ENCODE results near the gene RAB11B. TPM values are rescaled to one million over a fixed set of nuclear protein-coding genes. Genes with fewer than 3 reads are reported as not detected.

RAB11B gene
- total and polyA plus RNA-seq, 9 of the 15 experiments (the other 6 are each of a cell fraction or from before 2014, with no cell fraction given) = 0.74 to 71.0 (median 13.8) TPM

DNA sequence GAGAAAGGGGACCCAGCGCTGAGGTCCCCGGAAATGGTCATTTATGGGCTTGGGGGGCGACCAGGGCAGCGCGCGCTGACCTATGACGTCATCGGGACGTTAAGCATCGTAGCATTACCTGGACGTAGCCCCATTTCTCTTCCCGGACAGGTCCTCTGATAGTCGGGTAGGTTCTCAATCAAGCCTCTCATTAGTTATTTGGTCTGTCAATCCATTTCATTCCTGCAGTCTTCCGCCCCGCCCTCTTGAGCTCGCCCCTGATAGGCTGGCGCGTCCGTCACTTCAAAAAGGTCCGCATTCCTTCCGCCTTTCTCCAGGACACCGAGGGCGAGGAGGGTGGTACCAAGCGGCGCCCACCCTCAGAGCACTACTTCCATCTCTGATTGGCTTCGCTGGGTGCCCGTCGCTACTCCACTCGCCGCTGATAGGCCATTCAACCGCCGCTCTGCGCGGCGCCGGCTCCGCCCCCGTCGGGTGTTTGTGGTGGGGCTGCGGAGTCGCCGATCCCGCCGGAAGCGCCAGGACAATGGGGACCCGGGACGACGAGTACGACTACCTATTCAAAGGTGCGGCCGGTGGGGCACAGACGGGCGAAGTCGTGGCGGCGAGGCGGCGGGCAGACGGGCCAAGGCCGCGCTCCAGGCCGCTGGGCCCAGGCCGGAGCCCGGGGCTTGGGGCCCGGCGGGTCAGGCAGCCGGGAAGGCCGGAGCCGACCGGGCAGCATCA lies at the start of gene RAB11B (continued):
- TF ChIP-seq, protein P1, sequence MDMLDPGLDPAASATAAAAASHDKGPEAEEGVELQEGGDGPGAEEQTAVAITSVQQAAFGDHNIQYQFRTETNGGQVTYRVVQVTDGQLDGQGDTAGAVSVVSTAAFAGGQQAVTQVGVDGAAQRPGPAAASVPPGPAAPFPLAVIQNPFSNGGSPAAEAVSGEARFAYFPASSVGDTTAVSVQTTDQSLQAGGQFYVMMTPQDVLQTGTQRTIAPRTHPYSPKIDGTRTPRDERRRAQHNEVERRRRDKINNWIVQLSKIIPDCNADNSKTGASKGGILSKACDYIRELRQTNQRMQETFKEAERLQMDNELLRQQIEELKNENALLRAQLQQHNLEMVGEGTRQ (CRISPR knock-in tag; IDR thresholded peaks at IDR 0.05) = no peak
- TF ChIP-seq, protein P2, sequence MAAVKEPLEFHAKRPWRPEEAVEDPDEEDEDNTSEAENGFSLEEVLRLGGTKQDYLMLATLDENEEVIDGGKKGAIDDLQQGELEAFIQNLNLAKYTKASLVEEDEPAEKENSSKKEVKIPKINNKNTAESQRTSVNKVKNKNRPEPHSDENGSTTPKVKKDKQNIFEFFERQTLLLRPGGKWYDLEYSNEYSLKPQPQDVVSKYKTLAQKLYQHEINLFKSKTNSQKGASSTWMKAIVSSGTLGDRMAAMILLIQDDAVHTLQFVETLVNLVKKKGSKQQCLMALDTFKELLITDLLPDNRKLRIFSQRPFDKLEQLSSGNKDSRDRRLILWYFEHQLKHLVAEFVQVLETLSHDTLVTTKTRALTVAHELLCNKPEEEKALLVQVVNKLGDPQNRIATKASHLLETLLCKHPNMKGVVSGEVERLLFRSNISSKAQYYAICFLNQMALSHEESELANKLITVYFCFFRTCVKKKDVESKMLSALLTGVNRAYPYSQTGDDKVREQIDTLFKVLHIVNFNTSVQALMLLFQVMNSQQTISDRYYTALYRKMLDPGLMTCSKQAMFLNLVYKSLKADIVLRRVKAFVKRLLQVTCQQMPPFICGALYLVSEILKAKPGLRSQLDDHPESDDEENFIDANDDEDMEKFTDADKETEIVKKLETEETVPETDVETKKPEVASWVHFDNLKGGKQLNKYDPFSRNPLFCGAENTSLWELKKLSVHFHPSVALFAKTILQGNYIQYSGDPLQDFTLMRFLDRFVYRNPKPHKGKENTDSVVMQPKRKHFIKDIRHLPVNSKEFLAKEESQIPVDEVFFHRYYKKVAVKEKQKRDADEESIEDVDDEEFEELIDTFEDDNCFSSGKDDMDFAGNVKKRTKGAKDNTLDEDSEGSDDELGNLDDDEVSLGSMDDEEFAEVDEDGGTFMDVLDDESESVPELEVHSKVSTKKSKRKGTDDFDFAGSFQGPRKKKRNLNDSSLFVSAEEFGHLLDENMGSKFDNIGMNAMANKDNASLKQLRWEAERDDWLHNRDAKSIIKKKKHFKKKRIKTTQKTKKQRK (IDR thresholded peaks at IDR 0.05; ENCODE audit: borderline replicate concordance, low read depth, low read length) = peak; percentile 97
- no peak for TF ChIP-seq ZBTB17 (CRISPR knock-in tag; IDR thresholded peaks at IDR 0.05)
- peak; percentile 93; the same call in 1 of the 2 replicates for TF ChIP-seq ZEB2 (IDR thresholded peaks at IDR 0.05)
- peak; percentile 82 for TF ChIP-seq NR2C1 (IDR thresholded peaks at IDR 0.05)
- peak; percentile 79 for TF ChIP-seq NR2C1 (tag; IDR thresholded peaks at IDR 0.05)
- peak; percentile 75; the same call in 1 of the 2 replicates for TF ChIP-seq ZBTB7A (IDR thresholded peaks at IDR 0.05; ENCODE audit: borderline replicate concordance, control insufficient read depth, low read depth, low read length)
- TF ChIP-seq, protein P3, sequence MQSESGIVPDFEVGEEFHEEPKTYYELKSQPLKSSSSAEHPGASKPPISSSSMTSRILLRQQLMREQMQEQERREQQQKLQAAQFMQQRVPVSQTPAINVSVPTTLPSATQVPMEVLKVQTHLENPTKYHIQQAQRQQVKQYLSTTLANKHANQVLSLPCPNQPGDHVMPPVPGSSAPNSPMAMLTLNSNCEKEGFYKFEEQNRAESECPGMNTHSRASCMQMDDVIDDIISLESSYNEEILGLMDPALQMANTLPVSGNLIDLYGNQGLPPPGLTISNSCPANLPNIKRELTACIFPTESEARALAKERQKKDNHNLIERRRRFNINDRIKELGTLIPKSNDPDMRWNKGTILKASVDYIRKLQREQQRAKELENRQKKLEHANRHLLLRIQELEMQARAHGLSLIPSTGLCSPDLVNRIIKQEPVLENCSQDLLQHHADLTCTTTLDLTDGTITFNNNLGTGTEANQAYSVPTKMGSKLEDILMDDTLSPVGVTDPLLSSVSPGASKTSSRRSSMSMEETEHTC (IDR thresholded peaks at IDR 0.05) = no peak
- TF ChIP-seq HNRNPH1 (optimal IDR thresholded peaks at IDR 0.05; ENCODE audit: low read depth, low read length) = no peak
- peak; percentile 62; the same call in 1 of the 2 replicates for TF ChIP-seq POLR2A (conservative IDR thresholded peaks at IDR 0.05)
- peak; percentile 99 for TF ChIP-seq MBD2 (IDR thresholded peaks at IDR 0.05; ENCODE audit: borderline replicate concordance, low read depth)
- TF ChIP-seq MYBL2 (IDR thresholded peaks at IDR 0.05; ENCODE audit: low read depth) = peak; percentile 65
- no peak for TF ChIP-seq MYBL2 (CRISPR knock-in tag; IDR thresholded peaks at IDR 0.05; ENCODE audit: borderline replicate concordance)
- TF ChIP-seq, protein P4, sequence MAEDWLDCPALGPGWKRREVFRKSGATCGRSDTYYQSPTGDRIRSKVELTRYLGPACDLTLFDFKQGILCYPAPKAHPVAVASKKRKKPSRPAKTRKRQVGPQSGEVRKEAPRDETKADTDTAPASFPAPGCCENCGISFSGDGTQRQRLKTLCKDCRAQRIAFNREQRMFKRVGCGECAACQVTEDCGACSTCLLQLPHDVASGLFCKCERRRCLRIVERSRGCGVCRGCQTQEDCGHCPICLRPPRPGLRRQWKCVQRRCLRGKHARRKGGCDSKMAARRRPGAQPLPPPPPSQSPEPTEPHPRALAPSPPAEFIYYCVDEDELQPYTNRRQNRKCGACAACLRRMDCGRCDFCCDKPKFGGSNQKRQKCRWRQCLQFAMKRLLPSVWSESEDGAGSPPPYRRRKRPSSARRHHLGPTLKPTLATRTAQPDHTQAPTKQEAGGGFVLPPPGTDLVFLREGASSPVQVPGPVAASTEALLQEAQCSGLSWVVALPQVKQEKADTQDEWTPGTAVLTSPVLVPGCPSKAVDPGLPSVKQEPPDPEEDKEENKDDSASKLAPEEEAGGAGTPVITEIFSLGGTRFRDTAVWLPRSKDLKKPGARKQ (CRISPR knock-in tag; IDR thresholded peaks at IDR 0.05) = no peak
- peak; percentile 73; the same call in 1 of the 2 replicates for TF ChIP-seq RFX1 (IDR thresholded peaks at IDR 0.05)
- TF ChIP-seq FOS (IDR thresholded peaks at IDR 0.05; ENCODE audit: extremely low read depth, insufficient read length) = peak; percentile 97
- TF ChIP-seq EWSR1 (IDR thresholded peaks at IDR 0.05; ENCODE audit: borderline replicate concordance, low read depth, partially characterized antibody) = no peak
- TF ChIP-seq ARID2 (IDR thresholded peaks at IDR 0.05) = no peak
- TF ChIP-seq, protein P5, sequence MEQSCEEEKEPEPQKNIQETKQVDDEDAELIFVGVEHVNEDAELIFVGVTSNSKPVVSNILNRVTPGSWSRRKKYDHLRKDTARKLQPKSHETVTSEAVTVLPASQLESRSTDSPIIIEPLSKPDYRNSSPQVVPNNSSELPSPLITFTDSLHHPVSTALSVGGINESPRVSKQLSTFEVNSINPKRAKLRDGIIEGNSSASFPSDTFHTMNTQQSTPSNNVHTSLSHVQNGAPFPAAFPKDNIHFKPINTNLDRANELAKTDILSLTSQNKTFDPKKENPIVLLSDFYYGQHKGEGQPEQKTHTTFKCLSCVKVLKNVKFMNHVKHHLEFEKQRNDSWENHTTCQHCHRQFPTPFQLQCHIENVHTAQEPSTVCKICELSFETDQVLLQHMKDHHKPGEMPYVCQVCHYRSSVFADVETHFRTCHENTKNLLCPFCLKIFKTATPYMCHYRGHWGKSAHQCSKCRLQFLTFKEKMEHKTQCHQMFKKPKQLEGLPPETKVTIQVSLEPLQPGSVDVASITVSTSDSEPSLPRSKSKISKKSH (CRISPR knock-in tag; IDR thresholded peaks at IDR 0.05) = no peak
- no peak for TF ChIP-seq MAFK (IDR thresholded peaks at IDR 0.05; ENCODE audit: low read length)

All from K562 (cell line).